HEK293 (cell line): ENCODE measurements around the gene SARS1.
A peak's percentile ranks its signal among the peaks of the same experiment; 100 is the strongest.

Experiments used
- AEBP2 ChIP-seq: fragments of 450-650 bp; formaldehyde crosslinking; IDR thresholded peaks from 2 replicates; pipeline ENCODE4 v1.5.1; 2016; ENCODE audit warnings: missing biosample characterization, missing genetic modification characterization, borderline replicate concordance
- HOXC10 ChIP-seq: sonication (generic); formaldehyde crosslinking; IDR thresholded peaks from 2 replicates; pipeline ENCODE4 v1.8.1; 2023; ENCODE audit warnings: mild to moderate bottlenecking, missing genetic modification reagents
- KLF10 ChIP-seq: fragments of 450-650 bp; IDR thresholded peaks from 2 replicates; pipeline ENCODE4 v1.5.1; 2018; ENCODE audit warnings: missing biosample characterization, mild to moderate bottlenecking, missing genetic modification characterization
- KLF8 ChIP-seq: fragments of 450-650 bp; formaldehyde crosslinking; IDR thresholded peaks from 2 replicates; pipeline ENCODE4 v1.5.1; 2016; ENCODE audit warnings: missing biosample characterization, missing genetic modification characterization
- OSR2 ChIP-seq: fragments of 450-650 bp; formaldehyde crosslinking; IDR thresholded peaks from 2 replicates; pipeline ENCODE4 v1.5.1; 2016; ENCODE audit warnings: missing biosample characterization, missing genetic modification characterization
- SCRT2 ChIP-seq: fragments of 450-650 bp; formaldehyde crosslinking; IDR thresholded peaks from 2 replicates; pipeline ENCODE4 v1.5.1; 2016; ENCODE audit warnings: missing biosample characterization, missing genetic modification characterization
- ZBTB8A ChIP-seq: fragments of 450-650 bp; formaldehyde crosslinking; IDR thresholded peaks from 2 replicates; pipeline ENCODE4 v1.5.1; 2016; ENCODE audit warnings: missing biosample characterization, missing genetic modification characterization
- ZEB2 ChIP-seq: fragments of 450-650 bp; formaldehyde crosslinking; IDR thresholded peaks from 2 replicates; pipeline ENCODE4 v1.5.1; 2016; ENCODE audit warnings: missing biosample characterization, missing genetic modification characterization
- ZNF324 ChIP-seq: fragments of 450-650 bp; formaldehyde crosslinking; IDR thresholded peaks from 2 replicates; pipeline ENCODE4 v1.5.1; 2016; ENCODE audit warnings: missing biosample characterization, missing genetic modification characterization
- ZNF335 ChIP-seq: fragments of 450-650 bp; formaldehyde crosslinking; conservative IDR thresholded peaks from 2 replicates; pipeline ENCODE4 v1.5.1; 2016; ENCODE audit warnings: missing biosample characterization, missing genetic modification characterization
- ZNF350 ChIP-seq: fragments of 450-650 bp; formaldehyde crosslinking; IDR thresholded peaks from 2 replicates; pipeline ENCODE4 v1.5.0; 2017; ENCODE audit warnings: missing biosample characterization, mild to moderate bottlenecking, missing genetic modification characterization
- ZNF354C ChIP-seq: fragments of 450-650 bp; formaldehyde crosslinking; IDR thresholded peaks from 2 replicates; pipeline ENCODE4 v1.5.1; 2016; ENCODE audit warnings: missing biosample characterization, missing genetic modification characterization, low read depth, borderline replicate concordance
- ZNF391 ChIP-seq: fragments of 450-650 bp; formaldehyde crosslinking; IDR thresholded peaks from 2 replicates; pipeline ENCODE4 v1.5.1; 2016; ENCODE audit warnings: low read depth, missing biosample characterization, missing genetic modification characterization, borderline replicate concordance
- ZNF426 ChIP-seq: fragments of 450-650 bp; formaldehyde crosslinking; IDR thresholded peaks from 2 replicates; pipeline ENCODE4 v1.5.1; 2017; ENCODE audit warnings: missing biosample characterization, missing genetic modification characterization, mild to moderate bottlenecking, inconsistent platforms, moderate library complexity
- ZNF433 ChIP-seq: fragments of 450-650 bp; formaldehyde crosslinking; IDR thresholded peaks from 2 replicates; pipeline ENCODE4 v1.5.1; 2016; ENCODE audit warnings: missing biosample characterization, missing genetic modification characterization, low read depth
- ZNF560 ChIP-seq: fragments of 450-650 bp; formaldehyde crosslinking; IDR thresholded peaks from 2 replicates; pipeline ENCODE4 v1.5.1; 2017; ENCODE audit warnings: missing biosample characterization, missing genetic modification characterization, borderline replicate concordance
- ZNF561 ChIP-seq: fragments of 450-650 bp; IDR thresholded peaks from 2 replicates; pipeline ENCODE4 v1.5.1; 2018; ENCODE audit warnings: missing biosample characterization, missing genetic modification characterization, borderline replicate concordance
- ZNF580 ChIP-seq: fragments of 450-650 bp; formaldehyde crosslinking; IDR thresholded peaks from 2 replicates; pipeline ENCODE4 v1.5.1; 2016; ENCODE audit warnings: missing biosample characterization, missing genetic modification characterization
- ZNF623 ChIP-seq: fragments of 450-650 bp; formaldehyde crosslinking; IDR thresholded peaks from 2 replicates; pipeline ENCODE4 v1.5.1; 2016; ENCODE audit warnings: missing biosample characterization, missing genetic modification characterization
- ZNF837 ChIP-seq: fragments of 450-650 bp; formaldehyde crosslinking; IDR thresholded peaks from 2 replicates; pipeline ENCODE4 v1.5.1; 2016; ENCODE audit warnings: missing biosample characterization, missing genetic modification characterization
- TF ChIP-seq, protein P1 (sequence below): fragments of 450-650 bp; formaldehyde crosslinking; IDR thresholded peaks from 2 replicates; pipeline ENCODE4 v1.5.1; 2016; ENCODE audit warnings: missing biosample characterization, missing genetic modification characterization
- TF ChIP-seq, protein P2 (sequence below): fragments of 450-650 bp; formaldehyde crosslinking; IDR thresholded peaks from 2 replicates; pipeline ENCODE4 v1.5.1; 2016; ENCODE audit warnings: missing biosample characterization, missing genetic modification characterization
- TF ChIP-seq, protein P3 (sequence below): fragments of 450-650 bp; formaldehyde crosslinking; conservative IDR thresholded peaks from 2 replicates; pipeline ENCODE4 v1.5.1; 2016; ENCODE audit warnings: low read depth, missing biosample characterization, missing genetic modification characterization
- TF ChIP-seq, protein P4 (sequence below): fragments of 450-650 bp; formaldehyde crosslinking; IDR thresholded peaks from 2 replicates; pipeline ENCODE4 v1.5.1; 2016; ENCODE audit warnings: missing biosample characterization, missing genetic modification characterization, low read depth
- TF ChIP-seq, protein P5 (sequence below): fragments of 450-650 bp; formaldehyde crosslinking; IDR thresholded peaks from 2 replicates; pipeline ENCODE4 v1.5.1; 2016; ENCODE audit warnings: missing biosample characterization, missing genetic modification characterization

The SARS1 gene

DNA sequence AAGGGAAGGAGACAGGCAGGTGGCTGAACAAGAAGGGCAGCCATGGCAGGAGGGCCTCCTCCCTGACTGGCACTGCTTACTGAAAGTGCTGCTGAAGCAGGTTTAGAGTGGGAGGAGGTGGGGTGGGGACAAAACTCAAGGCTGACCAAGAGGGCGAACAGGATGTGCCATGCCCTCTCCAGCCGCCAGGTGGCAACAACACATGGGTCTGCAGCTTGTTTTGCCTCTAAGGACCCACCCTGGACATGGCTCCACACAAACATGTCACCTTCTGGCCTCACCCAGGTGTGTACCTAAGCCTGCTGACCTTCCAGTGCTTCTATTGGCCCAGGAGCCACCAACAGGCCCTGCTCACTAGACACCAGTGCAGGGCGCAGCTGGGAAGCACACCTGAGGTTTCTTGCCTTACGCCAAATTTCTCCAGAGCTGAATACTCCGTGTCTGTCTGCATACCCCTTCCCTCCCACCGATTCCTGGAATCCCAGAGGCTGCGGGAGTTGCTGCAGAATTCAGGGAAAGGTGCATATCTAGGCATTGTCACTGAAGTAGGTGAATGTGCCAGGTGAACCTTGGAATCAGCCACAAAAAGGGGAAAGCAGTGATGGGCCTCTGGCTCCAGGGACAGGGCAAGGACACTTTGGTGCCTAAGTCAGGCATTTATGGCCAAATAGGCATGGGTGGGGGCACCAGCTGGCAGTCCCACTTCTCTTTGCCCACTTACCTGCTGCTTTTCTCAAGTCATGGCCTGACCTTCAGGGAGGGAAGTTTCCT is 63.9 kb downstream of the SARS1 start (continued):
- TF ChIP-seq, protein P1, sequence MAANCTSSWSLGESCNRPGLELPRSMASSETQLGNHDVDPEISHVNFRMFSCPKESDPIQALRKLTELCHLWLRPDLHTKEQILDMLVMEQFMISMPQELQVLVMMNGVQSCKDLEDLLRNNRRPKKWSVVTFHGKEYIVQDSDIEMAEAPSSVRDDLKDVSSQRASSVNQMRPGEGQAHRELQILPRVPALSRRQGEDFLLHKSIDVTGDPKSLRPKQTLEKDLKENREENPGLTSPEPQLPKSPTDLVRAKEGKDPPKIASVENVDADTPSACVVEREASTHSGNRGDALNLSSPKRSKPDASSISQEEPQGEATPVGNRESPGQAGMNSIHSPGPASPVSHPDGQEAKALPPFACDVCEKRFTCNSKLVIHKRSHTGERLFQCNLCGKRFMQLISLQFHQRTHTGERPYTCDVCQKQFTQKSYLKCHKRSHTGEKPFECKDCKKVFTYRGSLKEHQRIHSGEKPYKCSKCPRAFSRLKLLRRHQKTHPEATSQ = no peak
- TF ChIP-seq ZNF335 (no peak), ZEB2 (no peak), SCRT2 (no peak), ZNF623 (no peak), ZNF324 (tag by site-specific recombination) (no peak), ZNF391 (tag by site-specific recombination) (no peak), OSR2 (tag by site-specific recombination) (peak; percentile 14; the same call in 1 of the 2 replicates), ZNF426 (tag by site-specific recombination) (no peak), ZNF433 (tag by site-specific recombination) (no peak), HOXC10 (CRISPR knock-in tag) (no peak), ZNF837 (tag by site-specific recombination) (no peak), ZNF354C (tag by site-specific recombination) (no peak), KLF8 (tag by site-specific recombination) (no peak), ZBTB8A (tag by site-specific recombination) (no peak), ZNF560 (tag by site-specific recombination) (no peak), ZNF561 (no peak), AEBP2 (tag by site-specific recombination) (no peak), ZNF350 (no peak), ZNF580 (no peak), KLF10 (tag by site-specific recombination) (no peak)
- TF ChIP-seq, protein P2, sequence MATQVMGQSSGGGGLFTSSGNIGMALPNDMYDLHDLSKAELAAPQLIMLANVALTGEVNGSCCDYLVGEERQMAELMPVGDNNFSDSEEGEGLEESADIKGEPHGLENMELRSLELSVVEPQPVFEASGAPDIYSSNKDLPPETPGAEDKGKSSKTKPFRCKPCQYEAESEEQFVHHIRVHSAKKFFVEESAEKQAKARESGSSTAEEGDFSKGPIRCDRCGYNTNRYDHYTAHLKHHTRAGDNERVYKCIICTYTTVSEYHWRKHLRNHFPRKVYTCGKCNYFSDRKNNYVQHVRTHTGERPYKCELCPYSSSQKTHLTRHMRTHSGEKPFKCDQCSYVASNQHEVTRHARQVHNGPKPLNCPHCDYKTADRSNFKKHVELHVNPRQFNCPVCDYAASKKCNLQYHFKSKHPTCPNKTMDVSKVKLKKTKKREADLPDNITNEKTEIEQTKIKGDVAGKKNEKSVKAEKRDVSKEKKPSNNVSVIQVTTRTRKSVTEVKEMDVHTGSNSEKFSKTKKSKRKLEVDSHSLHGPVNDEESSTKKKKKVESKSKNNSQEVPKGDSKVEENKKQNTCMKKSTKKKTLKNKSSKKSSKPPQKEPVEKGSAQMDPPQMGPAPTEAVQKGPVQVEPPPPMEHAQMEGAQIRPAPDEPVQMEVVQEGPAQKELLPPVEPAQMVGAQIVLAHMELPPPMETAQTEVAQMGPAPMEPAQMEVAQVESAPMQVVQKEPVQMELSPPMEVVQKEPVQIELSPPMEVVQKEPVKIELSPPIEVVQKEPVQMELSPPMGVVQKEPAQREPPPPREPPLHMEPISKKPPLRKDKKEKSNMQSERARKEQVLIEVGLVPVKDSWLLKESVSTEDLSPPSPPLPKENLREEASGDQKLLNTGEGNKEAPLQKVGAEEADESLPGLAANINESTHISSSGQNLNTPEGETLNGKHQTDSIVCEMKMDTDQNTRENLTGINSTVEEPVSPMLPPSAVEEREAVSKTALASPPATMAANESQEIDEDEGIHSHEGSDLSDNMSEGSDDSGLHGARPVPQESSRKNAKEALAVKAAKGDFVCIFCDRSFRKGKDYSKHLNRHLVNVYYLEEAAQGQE (tag by site-specific recombination) = no peak
- TF ChIP-seq, protein P3, sequence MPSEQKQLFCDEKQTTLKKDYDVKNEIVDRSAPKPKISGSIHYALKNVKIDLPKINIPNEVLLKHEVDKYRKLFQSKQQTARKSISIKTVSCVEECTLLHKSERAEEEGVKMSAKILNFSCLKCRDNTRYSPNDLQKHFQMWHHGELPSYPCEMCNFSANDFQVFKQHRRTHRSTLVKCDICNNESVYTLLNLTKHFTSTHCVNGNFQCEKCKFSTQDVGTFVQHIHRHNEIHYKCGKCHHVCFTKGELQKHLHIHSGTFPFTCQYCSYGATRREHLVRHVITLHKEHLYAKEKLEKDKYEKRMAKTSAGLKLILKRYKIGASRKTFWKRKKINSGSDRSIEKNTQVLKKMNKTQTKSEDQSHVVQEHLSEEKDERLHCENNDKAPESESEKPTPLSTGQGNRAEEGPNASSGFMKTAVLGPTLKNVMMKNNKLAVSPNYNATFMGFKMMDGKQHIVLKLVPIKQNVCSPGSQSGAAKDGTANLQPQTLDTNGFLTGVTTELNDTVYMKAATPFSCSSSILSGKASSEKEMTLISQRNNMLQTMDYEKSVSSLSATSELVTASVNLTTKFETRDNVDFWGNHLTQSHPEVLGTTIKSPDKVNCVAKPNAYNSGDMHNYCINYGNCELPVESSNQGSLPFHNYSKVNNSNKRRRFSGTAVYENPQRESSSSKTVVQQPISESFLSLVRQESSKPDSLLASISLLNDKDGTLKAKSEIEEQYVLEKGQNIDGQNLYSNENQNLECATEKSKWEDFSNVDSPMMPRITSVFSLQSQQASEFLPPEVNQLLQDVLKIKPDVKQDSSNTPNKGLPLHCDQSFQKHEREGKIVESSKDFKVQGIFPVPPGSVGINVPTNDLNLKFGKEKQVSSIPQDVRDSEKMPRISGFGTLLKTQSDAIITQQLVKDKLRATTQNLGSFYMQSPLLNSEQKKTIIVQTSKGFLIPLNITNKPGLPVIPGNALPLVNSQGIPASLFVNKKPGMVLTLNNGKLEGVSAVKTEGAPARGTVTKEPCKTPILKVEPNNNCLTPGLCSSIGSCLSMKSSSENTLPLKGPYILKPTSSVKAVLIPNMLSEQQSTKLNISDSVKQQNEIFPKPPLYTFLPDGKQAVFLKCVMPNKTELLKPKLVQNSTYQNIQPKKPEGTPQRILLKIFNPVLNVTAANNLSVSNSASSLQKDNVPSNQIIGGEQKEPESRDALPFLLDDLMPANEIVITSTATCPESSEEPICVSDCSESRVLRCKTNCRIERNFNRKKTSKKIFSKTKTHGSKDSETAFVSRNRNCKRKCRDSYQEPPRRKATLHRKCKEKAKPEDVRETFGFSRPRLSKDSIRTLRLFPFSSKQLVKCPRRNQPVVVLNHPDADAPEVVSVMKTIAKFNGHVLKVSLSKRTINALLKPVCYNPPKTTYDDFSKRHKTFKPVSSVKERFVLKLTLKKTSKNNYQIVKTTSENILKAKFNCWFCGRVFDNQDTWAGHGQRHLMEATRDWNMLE (tag by site-specific recombination) = no peak
- TF ChIP-seq, protein P4, sequence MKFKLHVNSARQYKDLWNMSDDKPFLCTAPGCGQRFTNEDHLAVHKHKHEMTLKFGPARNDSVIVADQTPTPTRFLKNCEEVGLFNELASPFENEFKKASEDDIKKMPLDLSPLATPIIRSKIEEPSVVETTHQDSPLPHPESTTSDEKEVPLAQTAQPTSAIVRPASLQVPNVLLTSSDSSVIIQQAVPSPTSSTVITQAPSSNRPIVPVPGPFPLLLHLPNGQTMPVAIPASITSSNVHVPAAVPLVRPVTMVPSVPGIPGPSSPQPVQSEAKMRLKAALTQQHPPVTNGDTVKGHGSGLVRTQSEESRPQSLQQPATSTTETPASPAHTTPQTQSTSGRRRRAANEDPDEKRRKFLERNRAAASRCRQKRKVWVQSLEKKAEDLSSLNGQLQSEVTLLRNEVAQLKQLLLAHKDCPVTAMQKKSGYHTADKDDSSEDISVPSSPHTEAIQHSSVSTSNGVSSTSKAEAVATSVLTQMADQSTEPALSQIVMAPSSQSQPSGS = no peak
- TF ChIP-seq, protein P5, sequence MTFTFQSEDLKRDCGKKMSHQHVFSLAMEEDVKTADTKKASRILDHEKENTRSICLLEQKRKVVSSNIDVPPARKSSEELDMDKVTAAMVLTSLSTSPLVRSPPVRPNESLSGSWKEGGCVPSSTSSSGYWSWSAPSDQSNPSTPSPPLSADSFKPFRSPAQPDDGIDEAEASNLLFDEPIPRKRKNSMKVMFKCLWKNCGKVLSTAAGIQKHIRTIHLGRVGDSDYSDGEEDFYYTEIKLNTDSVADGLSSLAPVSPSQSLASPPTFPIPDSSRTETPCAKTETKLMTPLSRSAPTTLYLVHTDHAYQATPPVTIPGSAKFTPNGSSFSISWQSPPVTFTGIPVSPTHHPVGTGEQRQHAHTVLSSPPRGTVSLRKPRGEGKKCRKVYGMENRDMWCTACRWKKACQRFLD (tag by site-specific recombination) = no peak
